Mesenchymal stem cell (in vitro differentiated cells and primary cell): ENCODE data around the gene PYROXD2.
A peak's percentile ranks its signal among the peaks of the same experiment; 100 is the strongest.

Source experiments
- DNase-seq: peaks from one replicate; pipeline ENCODE4 v3.0.0-alpha.2; 2013
- H2AFZ ChIP-seq: one replicate; pipeline ENCODE4 v1.6.1; 2013; ENCODE audit warnings: low read depth, mild to moderate bottlenecking, control low read depth, inconsistent platforms, low read length, moderate library complexity
- H2AK5ac ChIP-seq: 2 replicates; pipeline ENCODE4 v1.6.1; 2013; ENCODE audit warnings: low read length, moderate library complexity, mild to moderate bottlenecking, inconsistent platforms; ENCODE audit not compliant: severe bottlenecking
- H2BK120ac ChIP-seq: one replicate; pipeline ENCODE4 v1.6.1; 2013; ENCODE audit warnings: low read depth, mild to moderate bottlenecking, inconsistent platforms, low read length, moderate library complexity
- H2BK12ac ChIP-seq, 2 experiments: one replicate each; pipeline ENCODE4 v1.6.1; 2013; ENCODE audit warnings: inconsistent platforms in 2 of 2, low read length in 2 of 2, mild to moderate bottlenecking in 2 of 2, moderate library complexity in 2 of 2, control low read depth in 1 of 2
- H2BK15ac ChIP-seq: one replicate; pipeline ENCODE4 v1.6.1; 2013; ENCODE audit warnings: mild to moderate bottlenecking, low read depth, inconsistent platforms; ENCODE audit not compliant: poor library complexity, severe bottlenecking
- H2BK5ac ChIP-seq: 2 replicates; pipeline ENCODE4 v1.6.1; 2013; ENCODE audit warnings: low read depth, mild to moderate bottlenecking, low read length, control low read depth, inconsistent platforms; ENCODE audit not compliant: poor library complexity, severe bottlenecking
- H3K14ac ChIP-seq, 2 experiments: one replicate each; pipeline ENCODE4 v1.6.1; 2013; ENCODE audit warnings: inconsistent platforms in 2 of 2, low read length in 2 of 2, control low read depth in 1 of 2, mild to moderate bottlenecking in 1 of 2, moderate library complexity in 1 of 2
- H3K18ac ChIP-seq, 2 experiments: one replicate each; pipeline ENCODE4 v1.6.1; 2013; ENCODE audit warnings: inconsistent platforms in 2 of 2, low read length in 2 of 2, control low read depth in 1 of 2, low read depth in 1 of 2, mild to moderate bottlenecking in 1 of 2
- H3K23ac ChIP-seq, 2 experiments: one replicate each; pipeline ENCODE4 v1.6.1; 2013; ENCODE audit warnings: inconsistent platforms in 2 of 2, low read length in 2 of 2, mild to moderate bottlenecking in 2 of 2, moderate library complexity in 2 of 2, control low read depth in 1 of 2
- H3K27ac ChIP-seq: 2 replicates; pipeline ENCODE4 v1.5.1; 2013; ENCODE audit warnings: mild to moderate bottlenecking, moderate library complexity, low read length, control low read depth, inconsistent platforms; ENCODE audit not compliant: poor library complexity, severe bottlenecking
- H3K27me3 ChIP-seq, 2 experiments: 2 replicates each; pipeline versions ENCODE4 v1.6.1 to v1.7.0; 2013; ENCODE audit warnings: low read length in 2 of 2, mild to moderate bottlenecking in 2 of 2, moderate library complexity in 2 of 2, control low read depth in 1 of 2, inconsistent platforms in 1 of 2; ENCODE audit not compliant: control insufficient read depth in 1 of 2, insufficient read depth in 1 of 2
- H3K36me3 ChIP-seq, 2 experiments: 2 replicates each; pipeline versions ENCODE4 v1.6.1 to v1.7.0; 2013; ENCODE audit warnings: low read length in 2 of 2, control low read depth in 1 of 2, inconsistent platforms in 1 of 2, low read depth in 1 of 2, mild to moderate bottlenecking in 1 of 2; ENCODE audit not compliant: insufficient read depth in 2 of 2, control insufficient read depth in 1 of 2
- H3K4ac ChIP-seq, 2 experiments: one replicate each; pipeline ENCODE4 v1.6.1; 2013; ENCODE audit warnings: inconsistent platforms in 2 of 2, low read length in 2 of 2, mild to moderate bottlenecking in 2 of 2, moderate library complexity in 2 of 2, control low read depth in 1 of 2, low read depth in 1 of 2
- H3K4me1 ChIP-seq: 2 replicates; pipeline ENCODE4 v1.6.1; 2013; ENCODE audit warnings: low read depth, low read length, control low read depth; ENCODE audit not compliant: control insufficient read depth, insufficient read depth
- H3K4me2 ChIP-seq: 2 replicates; pipeline ENCODE4 v1.6.1; 2013; ENCODE audit warnings: low read length, mild to moderate bottlenecking, inconsistent platforms; ENCODE audit not compliant: poor library complexity, severe bottlenecking
- H3K4me3 ChIP-seq, 2 experiments: 2 replicates each; pipeline versions ENCODE4 v1.5.1 to v1.7.0; 2013; ENCODE audit warnings: low read length in 2 of 2, mild to moderate bottlenecking in 2 of 2, control low read depth in 1 of 2, low read depth in 1 of 2; ENCODE audit not compliant: insufficient read depth in 1 of 2
- H3K79me1 ChIP-seq: replicated peaks from 2 replicates; pipeline ENCODE4 v1.6.1; 2013; ENCODE audit warnings: mild to moderate bottlenecking, control low read depth, low read length, inconsistent platforms; ENCODE audit not compliant: poor library complexity, severe bottlenecking
- H3K9ac ChIP-seq: 2 replicates; pipeline ENCODE4 v1.7.0; 2013; ENCODE audit warnings: mild to moderate bottlenecking, low read length, moderate library complexity
- H3K9me3 ChIP-seq: 2 replicates; pipeline ENCODE4 v1.7.0; 2013; ENCODE audit warnings: mild to moderate bottlenecking, low read length; ENCODE audit not compliant: control insufficient read depth
- H4K8ac ChIP-seq: one replicate; pipeline ENCODE4 v1.6.1; 2013; ENCODE audit warnings: inconsistent platforms, mild to moderate bottlenecking, low read length, moderate library complexity
- H4K91ac ChIP-seq: one replicate; pipeline ENCODE4 v1.6.1; 2013; ENCODE audit warnings: mild to moderate bottlenecking, low read length, inconsistent platforms
- WGBS: methylation state at CpG from one replicate; pipeline ENCODE4 v1.1.7; 2013; ENCODE audit warnings: mixed read lengths; 5-methylcytosine and 5-hydroxymethylcytosine counted together

The PYROXD2 gene

GRCh38 chr10:98430427-98430826, 15.4 kb upstream of the PYROXD2 start:
- Histone ChIP-seq H4K8ac (no peak overlapping the region), H3K18ac (no peak overlapping the region), H3K36me3 (peaks cover 54 to 96% of the 10 kb centered on the region in 2 experiments), H2AK5ac (no peak overlapping the region), H3K9me3 (peaks cover 17% of the 10 kb centered on the region), H2BK5ac (no peak overlapping the region), H2BK15ac (no peak overlapping the region), H4K91ac (no peak overlapping the region), H3K79me1 (peaks cover 10% of the 10 kb centered on the region), H3K27me3 (no peaks in the 10 kb centered on the region), H3K27ac (no peak overlapping the region), H3K4me2 (no peak overlapping the region), H3K23ac (no peak overlapping the region), H3K14ac (no peak overlapping the region), H2BK120ac (no peak overlapping the region), H3K4ac (no peak overlapping the region), H2BK12ac (no peak overlapping the region), H3K4me3 (no peak overlapping the region), H2AFZ (no peak overlapping the region), H3K9ac (no peak overlapping the region), H3K4me1 (peaks cover 21% of the 10 kb centered on the region)
- 99% methylated on average over 8 of the region's 8 CpGs for WGBS
- DNase-seq, result no peak

- Histone ChIP-seq H2BK12ac (no peak overlapping the region), H3K18ac (no peak overlapping the region), H3K9ac (no peak overlapping the region), H3K36me3 (peaks cover 56 to 96% of the 10 kb centered on the region in 2 experiments), H2BK15ac (no peak overlapping the region), H2BK5ac (no peak overlapping the region), H3K79me1 (peaks cover 6% of the 10 kb centered on the region), H3K9me3 (peaks cover 17% of the 10 kb centered on the region), H3K4ac (no peak overlapping the region), H3K27me3 (no peaks in the 10 kb centered on the region), H3K4me3 (no peak overlapping the region), H3K27ac (no peak overlapping the region), H4K91ac (no peak overlapping the region), H2AFZ (no peak overlapping the region), H3K23ac (no peak overlapping the region), H3K4me2 (no peak overlapping the region), H3K4me1 (peaks cover 15% of the 10 kb centered on the region), H2AK5ac (no peak overlapping the region), H2BK120ac (no peak overlapping the region), H4K8ac (no peak overlapping the region), H3K14ac (no peak overlapping the region)
- DNase-seq, result no peak
- 97% methylated on average over 22 of the region's 22 CpGs for WGBS
Observed at GRCh38 chr10:98429320-98430072, 14.5 kb upstream of the PYROXD2 start.

DNA sequence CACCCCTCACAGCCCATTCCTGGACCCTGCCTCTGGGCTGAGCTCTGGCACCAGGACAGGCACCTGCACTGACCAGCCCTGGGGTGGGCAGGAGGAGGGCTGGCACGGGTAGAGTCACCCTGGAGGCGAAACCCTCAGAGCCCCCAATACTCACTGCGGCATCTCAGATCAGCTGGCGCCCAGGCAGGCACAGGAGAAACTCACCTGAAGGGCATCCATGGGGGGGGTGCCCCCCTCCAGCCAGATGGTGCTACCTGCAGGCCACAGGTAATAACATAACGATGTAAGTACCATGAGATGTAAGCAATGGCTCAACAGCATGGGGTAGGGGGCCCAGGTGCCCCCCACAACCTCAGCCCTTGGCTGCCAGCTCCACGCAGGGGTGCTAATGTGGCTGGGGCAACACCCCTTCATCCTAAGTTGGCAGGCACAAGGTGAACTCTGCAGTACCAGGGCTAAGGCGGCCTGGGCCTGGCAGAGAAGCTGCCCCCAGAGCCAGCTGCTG, 12.1 kb upstream of the PYROXD2 start:
- H3K18ac ChIP-seq, result no peak overlapping the region
- H3K27ac ChIP-seq, result no peak overlapping the region
- no peak overlapping the region for H2BK120ac ChIP-seq
- peaks cover 3% of the 10 kb centered on the region for H3K9me3 ChIP-seq
- DNase-seq, result no peak
- no peak overlapping the region for H3K4me2 ChIP-seq
- no peak overlapping the region for H3K4me3 ChIP-seq
- 100% methylated on average over 7 of the region's 7 CpGs for WGBS
- H3K4ac ChIP-seq, result no peak overlapping the region
- no peak overlapping the region for H3K14ac ChIP-seq
- no peak overlapping the region for H2AFZ ChIP-seq
- no peak overlapping the region for H2BK5ac ChIP-seq
- H3K79me1 ChIP-seq, result peaks cover 6% of the 10 kb centered on the region
- H2AK5ac ChIP-seq, result no peak overlapping the region
- H3K4me1 ChIP-seq, result peaks cover 8% of the 10 kb centered on the region
- no peak overlapping the region for H3K23ac ChIP-seq
- H4K91ac ChIP-seq, result no peak overlapping the region
- peaks cover 69 to 93% of the 10 kb centered on the region in 2 experiments for H3K36me3 ChIP-seq
- H4K8ac ChIP-seq, result no peak overlapping the region
- no peak overlapping the region for H3K9ac ChIP-seq
- H2BK12ac ChIP-seq, result no peak overlapping the region
- no peak overlapping the region for H2BK15ac ChIP-seq
- no peaks in the 10 kb centered on the region for H3K27me3 ChIP-seq

DNA sequence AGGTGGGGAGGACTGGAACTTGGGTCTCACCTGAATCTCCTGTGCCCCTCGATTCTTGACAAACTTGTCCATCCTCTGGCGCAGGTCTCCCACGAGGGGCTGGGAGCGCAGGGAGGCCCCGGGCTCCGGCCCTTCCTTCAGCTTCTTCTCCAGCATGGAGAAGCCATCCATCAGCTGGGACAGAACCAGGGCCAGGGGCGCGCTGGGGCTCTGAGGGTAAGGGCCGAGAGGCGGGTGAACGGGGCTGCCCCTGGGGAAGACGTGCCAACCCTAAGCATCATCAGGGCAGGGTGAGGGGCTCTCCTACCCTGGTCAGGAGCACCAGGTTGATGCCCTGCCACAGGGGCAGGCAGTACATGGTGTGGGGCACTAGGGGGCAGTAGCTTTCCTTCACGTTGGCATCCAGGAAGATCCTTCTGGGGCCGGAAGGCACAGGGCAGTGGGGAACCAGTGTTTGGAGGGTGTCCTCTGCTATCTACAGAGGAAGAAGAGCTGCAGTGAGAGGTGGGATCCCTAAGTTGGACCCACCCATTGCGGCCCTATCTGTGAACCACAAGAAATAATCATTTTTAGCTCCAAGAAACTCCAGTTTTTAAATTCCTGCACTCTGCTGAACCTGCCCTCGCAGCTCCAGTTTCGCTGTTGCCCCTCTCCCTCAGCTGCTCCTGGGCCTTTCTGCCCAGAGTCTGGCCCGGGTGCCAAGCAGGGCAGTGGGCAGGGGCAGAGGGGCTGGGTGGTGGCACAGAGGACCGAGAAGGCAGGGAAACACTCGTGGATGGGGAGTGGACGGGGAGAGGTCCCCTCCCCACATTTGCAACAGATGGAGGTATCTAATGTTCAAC, 10.8 kb upstream of the PYROXD2 start:
- H2AK5ac ChIP-seq, result no peak overlapping the region
- no peak overlapping the region for H3K4me2 ChIP-seq
- peaks cover 6% of the 10 kb centered on the region for H3K79me1 ChIP-seq
- no peak overlapping the region for H2BK5ac ChIP-seq
- no peak overlapping the region for H3K4ac ChIP-seq
- H3K36me3 ChIP-seq, result peaks cover 66 to 92% of the 10 kb centered on the region in 2 experiments
- DNase-seq, result peak; percentile 31
- H3K4me3 ChIP-seq, result no peak overlapping the region
- H3K18ac ChIP-seq, result no peak overlapping the region
- no peak overlapping the region for H3K9ac ChIP-seq
- no peak overlapping the region for H2BK15ac ChIP-seq
- 88% methylated on average over 17 of the region's 21 CpGs for WGBS
- no peak overlapping the region for H4K8ac ChIP-seq
- H3K4me1 ChIP-seq, result peaks cover 4% of the 10 kb centered on the region
- no peaks in the 10 kb centered on the region for H3K27me3 ChIP-seq
- no peak overlapping the region for H3K27ac ChIP-seq
- no peak overlapping the region for H3K23ac ChIP-seq
- H2BK120ac ChIP-seq, result no peak overlapping the region
- no peak overlapping the region for H2AFZ ChIP-seq
- H4K91ac ChIP-seq, result no peak overlapping the region
- no peaks in the 10 kb centered on the region for H3K9me3 ChIP-seq
- H3K14ac ChIP-seq, result peak overlapping the region in 1 of 2 experiments; percentile 35
- H2BK12ac ChIP-seq, result no peak overlapping the region
